Fibroblast of skin of scalp (primary cell): ENCODE results near the gene CDKN2B-AS1.
"Not testable (repeated sequence)": the region's sequence is repeated elsewhere in the genome, so short reads cannot be mapped to it uniquely, and the experiment has no call there.

Experiments used
- DNase-seq: peaks from one replicate; pipeline ENCODE4 v3.0.0-alpha.2; 2013

CDKN2B-AS1 gene

DNA sequence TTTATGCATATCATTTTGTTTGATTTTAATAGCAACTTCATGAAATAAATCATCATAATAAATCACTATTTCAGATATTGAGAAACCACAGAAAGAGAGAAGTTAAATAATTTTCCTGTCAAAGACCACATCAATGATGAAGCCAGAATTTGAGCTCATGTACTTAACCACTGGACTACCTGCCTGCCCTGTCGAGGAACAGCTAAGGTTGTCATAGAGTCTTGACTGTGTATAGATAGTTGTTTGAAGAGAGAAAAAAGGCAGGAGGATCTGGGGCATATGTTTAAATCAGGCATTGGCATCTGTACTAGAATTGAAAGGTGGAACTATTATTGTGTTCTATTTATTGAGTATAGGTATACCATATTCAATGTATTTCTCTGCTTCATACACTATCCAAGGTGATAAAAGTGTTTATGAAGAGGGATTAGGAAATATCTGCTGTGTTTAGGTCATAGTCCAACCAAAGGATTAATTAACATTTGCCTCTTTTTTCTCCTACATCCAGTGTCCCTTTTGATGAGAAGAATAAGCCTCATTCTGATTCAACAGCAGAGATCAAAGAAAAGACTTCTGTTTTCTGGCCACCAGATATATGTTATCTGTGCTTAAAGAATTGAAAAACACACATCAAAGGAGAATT, 51.8 kb downstream of the CDKN2B-AS1 start:
- DNase-seq = no peak

- no peak for DNase-seq
These were observed 53.0 kb downstream of the CDKN2B-AS1 start for GRCh38 chr9:22047596-22047995.

DNA sequence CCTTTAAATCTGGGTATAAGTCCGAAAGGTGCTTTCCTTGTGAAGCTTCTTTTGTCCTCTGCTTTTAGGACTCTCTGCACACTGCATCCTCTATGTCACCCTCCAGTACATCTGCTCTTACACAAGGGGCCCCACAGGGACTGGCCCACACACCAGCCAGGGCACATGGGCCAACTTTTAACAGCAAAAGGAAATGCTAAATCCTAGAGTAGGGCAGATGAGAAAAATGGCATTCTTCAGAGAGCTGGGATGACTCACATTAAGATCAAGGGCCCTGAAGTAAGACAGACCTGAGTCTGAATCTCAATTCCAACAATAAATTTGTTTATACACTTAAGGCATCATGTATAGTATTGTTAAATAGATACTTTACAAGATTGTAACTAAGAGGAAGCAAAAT, 54.8 kb downstream of the CDKN2B-AS1 start:
- peak; percentile 18 for DNase-seq

DNA sequence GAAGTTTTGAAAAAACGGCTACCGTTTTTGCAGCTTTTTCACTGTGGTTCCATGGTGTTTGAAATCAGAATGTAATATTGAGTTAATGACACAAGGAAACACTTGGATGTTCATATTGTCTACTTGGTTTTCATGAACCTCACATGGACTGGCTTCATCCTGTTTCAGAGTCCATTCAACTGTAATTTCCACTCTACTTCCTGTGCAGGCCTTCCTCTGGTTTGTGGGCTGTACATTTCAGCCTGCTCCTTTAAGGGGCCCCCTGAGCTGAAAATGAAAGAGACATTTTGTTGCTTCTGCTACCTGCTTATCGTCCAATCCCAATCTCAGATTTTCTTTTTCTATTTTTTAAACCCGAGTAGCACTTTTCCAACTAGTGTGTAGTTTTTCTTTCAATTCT, 56.3 kb downstream of the CDKN2B-AS1 start:
- no peak for DNase-seq

- DNase-seq = peak; percentile 94
These were observed 57.9 kb downstream of the CDKN2B-AS1 start for GRCh38 chr9:22052376-22052945.

GRCh38 chr9:22053178-22053577, 58.6 kb downstream of the CDKN2B-AS1 start:
- peak; percentile 54 for DNase-seq

DNA sequence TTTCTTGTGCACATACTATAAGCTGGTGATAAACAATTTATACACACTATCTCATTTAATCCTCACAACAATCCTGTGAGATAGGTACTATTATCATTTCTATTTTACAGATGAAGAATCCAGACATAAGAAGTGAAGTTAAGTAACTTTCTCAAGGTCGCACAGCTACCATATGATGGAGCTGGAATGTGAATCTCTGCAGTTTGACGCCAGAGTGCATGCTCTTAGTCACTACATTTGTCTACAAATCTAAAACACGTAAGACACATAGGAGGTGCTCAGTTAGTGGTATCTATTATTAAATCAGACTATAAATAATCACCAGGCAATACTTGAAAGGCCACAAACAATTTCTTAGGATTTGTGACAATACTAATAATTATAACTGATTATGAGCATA, 59.5 kb downstream of the CDKN2B-AS1 start:
- DNase-seq = no peak

DNA sequence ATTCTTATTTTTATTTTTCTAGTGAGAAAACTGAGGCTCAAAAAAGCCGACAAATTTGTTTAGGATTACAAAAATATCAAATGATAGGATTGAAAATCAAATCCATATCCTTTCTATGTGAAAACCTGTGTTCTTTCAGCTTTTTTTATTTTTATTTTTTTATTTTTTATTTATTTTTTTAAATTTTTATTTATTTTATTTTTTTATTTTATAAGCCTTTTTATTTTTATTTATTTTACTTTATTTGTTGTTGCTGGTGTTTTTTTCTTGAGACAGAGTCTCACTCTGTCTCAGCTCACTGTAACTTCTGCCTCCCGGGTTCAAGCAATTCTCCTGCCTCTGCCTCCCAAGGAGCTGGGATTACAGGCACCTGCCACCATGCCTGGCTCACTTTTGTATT, 59.9 kb downstream of the CDKN2B-AS1 start:
- no peak for DNase-seq

- peak; percentile 79 for DNase-seq
These were observed 60.5 kb downstream of the CDKN2B-AS1 start for GRCh38 chr9:22055090-22055489.

DNA sequence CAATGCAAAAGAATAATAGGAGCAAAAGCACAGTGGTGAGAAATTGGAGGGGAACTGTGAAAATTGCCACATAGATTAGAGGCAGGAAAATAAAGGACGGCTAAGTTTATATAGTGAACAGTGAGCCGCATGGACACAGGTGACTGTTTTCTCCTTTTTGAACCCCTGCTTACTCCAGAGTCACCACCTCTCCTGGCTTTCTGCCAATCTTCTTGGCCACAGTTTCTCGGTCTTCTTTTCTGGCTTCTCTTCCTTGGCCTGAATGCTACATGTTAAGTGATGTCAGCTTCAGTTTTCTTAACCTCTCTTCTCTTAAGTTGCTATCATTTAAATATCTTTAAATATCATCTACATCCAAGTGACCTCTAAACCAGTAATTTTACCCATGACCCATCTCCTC, 61.8 kb downstream of the CDKN2B-AS1 start:
- DNase-seq = no peak

DNA sequence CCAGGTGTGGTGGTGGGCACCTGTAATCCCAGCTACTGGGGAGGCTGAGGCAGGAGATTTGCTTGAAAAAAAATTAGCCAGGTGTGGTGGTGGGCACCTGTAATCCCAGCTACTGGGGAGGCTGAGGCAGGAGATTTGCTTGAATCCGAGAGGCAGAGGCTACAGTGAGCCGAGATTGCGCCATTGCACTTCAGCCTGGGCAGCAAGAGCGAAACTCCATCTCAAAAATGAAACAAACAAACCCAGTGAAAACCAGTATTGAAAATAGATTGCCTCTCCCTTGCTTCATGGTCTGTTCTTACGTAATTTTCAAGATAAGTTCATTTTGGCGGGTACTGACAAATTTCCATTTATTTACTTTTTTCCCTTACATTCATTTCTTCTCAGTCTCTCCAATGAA, 63.4 kb downstream of the CDKN2B-AS1 start:
- not testable (repeated sequence) for DNase-seq

GRCh38 chr9:22060831-22061383, 66.3 kb downstream of the CDKN2B-AS1 start:
- peak; percentile 88 for DNase-seq

DNA sequence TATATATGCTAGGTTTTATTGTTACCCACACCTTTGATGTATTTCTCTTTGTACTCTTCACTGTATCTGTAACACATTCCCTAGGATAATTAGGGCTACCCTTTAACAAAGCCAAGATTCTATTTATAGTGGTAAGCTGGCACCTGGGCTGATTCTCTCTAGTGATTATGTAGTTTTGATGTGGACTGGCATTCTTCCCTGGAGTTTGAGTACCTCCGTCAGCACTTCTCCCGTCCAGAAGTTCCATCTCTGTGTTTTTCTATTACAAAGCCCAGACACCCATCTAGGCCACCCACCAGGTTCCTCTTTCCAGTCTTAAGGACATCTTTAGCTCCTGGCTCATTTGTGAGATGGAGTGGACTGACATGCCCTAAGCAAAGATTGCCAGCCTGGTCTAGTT, 70.4 kb downstream of the CDKN2B-AS1 start:
- no peak for DNase-seq

- DNase-seq = no peak
These were observed 71.0 kb downstream of the CDKN2B-AS1 start for GRCh38 chr9:22065431-22066200.

- no peak for DNase-seq
These were observed 72.6 kb downstream of the CDKN2B-AS1 start for GRCh38 chr9:22067196-22067595.

- DNase-seq = no peak
These were observed 73.8 kb downstream of the CDKN2B-AS1 start for GRCh38 chr9:22068369-22068768.

DNA sequence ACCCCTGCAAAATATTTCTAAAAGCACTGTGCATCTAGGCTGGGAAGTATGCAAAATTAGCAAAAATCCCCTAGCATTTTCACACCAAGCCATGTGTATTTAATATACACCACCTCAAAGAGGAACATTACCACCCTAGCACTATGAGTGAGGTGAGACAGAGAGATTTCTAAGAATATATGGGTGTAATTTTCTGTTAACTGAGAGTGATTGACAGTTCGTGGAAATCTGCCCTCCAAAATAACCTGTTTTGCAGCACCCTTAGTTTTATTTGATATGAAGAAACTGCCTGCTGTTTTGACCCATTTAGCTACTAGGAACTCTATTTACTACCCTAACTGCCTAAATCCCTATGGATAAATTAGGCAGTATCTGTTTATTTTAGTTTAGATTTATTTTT, 78.8 kb downstream of the CDKN2B-AS1 start:
- DNase-seq = no peak

DNA sequence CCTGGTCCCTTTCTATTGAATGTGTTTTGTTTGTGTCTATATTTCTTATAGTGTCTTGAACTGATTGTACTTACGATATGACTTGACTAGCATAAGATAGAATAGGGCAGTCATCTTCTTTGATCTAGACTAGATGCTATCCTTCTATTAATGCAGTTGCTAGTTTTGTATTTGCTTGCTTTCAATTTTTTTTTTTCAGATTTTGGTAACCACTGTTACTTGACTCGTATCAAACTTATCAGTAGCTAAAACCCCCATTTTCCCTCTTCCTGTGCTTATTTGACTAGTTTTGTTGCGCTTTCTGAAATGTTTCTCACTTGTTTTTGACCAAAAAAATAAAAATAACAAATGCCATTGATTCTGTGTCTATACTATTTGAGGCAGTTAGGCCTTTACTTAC, 83.5 kb downstream of the CDKN2B-AS1 start:
- no peak for DNase-seq

DNA sequence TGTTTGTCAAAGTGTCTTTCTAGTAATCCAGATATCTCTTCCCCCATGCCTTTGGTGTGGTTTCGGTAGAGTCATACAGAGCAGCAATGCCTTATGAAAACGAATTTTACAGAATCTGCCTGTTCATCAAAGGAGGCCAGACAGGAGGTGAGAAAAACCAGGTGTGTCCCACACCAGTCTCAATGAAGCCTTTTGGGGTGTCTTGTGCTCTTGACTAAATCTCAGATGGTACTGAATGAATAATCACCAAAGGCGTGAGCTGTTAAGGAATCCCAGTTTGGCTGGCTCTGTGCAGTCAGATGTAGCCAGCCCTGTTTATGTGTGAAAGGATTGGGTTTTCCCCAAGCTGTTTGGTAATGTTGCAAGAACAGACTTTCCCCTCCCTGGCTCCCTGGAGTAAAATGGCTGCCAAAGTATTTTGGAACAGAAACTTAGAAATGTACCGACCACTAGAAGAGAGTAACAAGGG, 85.3 kb downstream of the CDKN2B-AS1 start:
- peak; percentile 76 for DNase-seq

- peak; percentile 98 for DNase-seq
These were observed 89.9 kb downstream of the CDKN2B-AS1 start for GRCh38 chr9:22084336-22085035.

DNA sequence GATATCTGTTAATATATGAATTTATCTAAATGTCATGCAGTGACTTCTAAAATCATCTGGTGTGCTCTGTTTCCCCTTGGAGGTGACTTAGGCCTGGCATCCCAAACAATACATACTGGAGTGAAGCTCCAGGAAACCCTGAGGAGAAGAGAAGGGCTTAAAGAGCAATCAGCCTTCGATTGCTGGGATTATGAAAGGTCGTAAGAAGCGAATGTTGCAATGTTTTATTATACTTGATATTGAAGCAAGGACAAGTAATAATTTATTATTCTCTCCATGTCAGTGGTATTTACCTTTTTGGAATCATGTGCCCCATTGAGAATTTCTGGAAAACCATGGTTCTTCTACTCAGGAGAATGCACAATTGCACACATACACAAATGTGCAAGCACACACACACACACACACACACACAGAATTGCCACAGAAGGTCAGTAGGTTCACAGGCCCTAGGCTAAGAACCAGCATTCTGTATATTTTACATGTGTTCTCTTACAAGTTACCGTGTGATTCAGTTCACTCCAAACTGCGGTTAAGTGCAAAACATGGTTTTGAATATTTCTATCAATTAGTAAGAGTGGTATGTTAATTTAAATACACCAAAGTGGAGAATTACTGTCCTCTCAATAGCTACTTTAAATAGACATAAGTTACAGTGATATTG, 93.6 kb downstream of the CDKN2B-AS1 start:
- no peak for DNase-seq

GRCh38 chr9:22088717-22089061, 94.1 kb downstream of the CDKN2B-AS1 start:
- no peak for DNase-seq
